GM12874 (cell line): ENCODE data around the gene PERP.

Experiments used
- CTCF ChIP-seq: IDR thresholded peaks from 2 replicates; pipeline ENCODE4 v1.5.1; 2011; ENCODE audit warnings: low read depth, mild to moderate bottlenecking, control low read depth, low read length, moderate library complexity; ENCODE audit not compliant: insufficient read depth

The PERP gene

GRCh38 chr6:138092686-138093085, 14.5 kb downstream of the PERP start:
- TF ChIP-seq CTCF = no peak

- no peak for TF ChIP-seq CTCF
These were observed 17.9 kb downstream of the PERP start for GRCh38 chr6:138089325-138089724.

- no peak for TF ChIP-seq CTCF
These were observed 18.9 kb downstream of the PERP start for GRCh38 chr6:138088326-138088762.

GRCh38 chr6:138087593-138088325, 19.5 kb downstream of the PERP start:
- TF ChIP-seq CTCF = no peak

GRCh38 chr6:138086573-138087196, 20.5 kb downstream of the PERP start:
- no peak for TF ChIP-seq CTCF

GRCh38 chr6:138085839-138086222, 21.4 kb downstream of the PERP start:
- no peak for TF ChIP-seq CTCF

- no peak for TF ChIP-seq CTCF
These were observed 22.0 kb downstream of the PERP start for GRCh38 chr6:138084904-138085838.
